K562 (cell line): ENCODE data around the gene GNA15. TPM values are rescaled to one million over a fixed set of nuclear protein-coding genes. Genes with fewer than 3 reads are reported as not detected.

Experiments
- CC2D1A ChIP-seq: fragments of 450-650 bp; IDR thresholded peaks from 2 replicates; pipeline ENCODE4 v1.6.1; 2017; ENCODE audit warnings: mild to moderate bottlenecking
- HNRNPH1 ChIP-seq: fragments of 200-400 bp; formaldehyde crosslinking; optimal IDR thresholded peaks from 2 replicates; pipeline ENCODE3; 2017; ENCODE audit warnings: low read depth, mild to moderate bottlenecking, low read length, moderate library complexity
- SNIP1 ChIP-seq: fragments of 450-650 bp; IDR thresholded peaks from 2 replicates; pipeline ENCODE4 v1.7.1; 2017; ENCODE audit warnings: low read depth, mild to moderate bottlenecking
- polyA plus RNA-seq, 8 experiments: library from polyadenylated mRNA; depleted of rRNA in 4 of 8; stranded (reverse) in 5 of 8; unstranded in 3 of 8; fragments of >200 nt; fragmentation: Nextera tagmentation in 2 of 8; fragmentation: Illumina TruSeq in 1 of 8; extraction: Ambion mirVana in 2 of 8; extraction: Trizol in 1 of 8; gene quantifications; 2 replicates each; pipeline versions ENCODE4 v1.2.1 to v1.2.3, GENCODE V29; 2011 to 2014; ENCODE audit warnings: inconsistent platforms in 1 of 8, missing spikeins in 1 of 8
- total RNA-seq, 7 experiments: library from RNA; depleted of rRNA in 6 of 7; stranded (reverse); fragments of >200 nt in 6 of 7; fragmentation: Illumina TruSeq in 2 of 7; extraction: Trizol in 2 of 7; gene quantifications; 2 replicates each; pipeline versions ENCODE4 v1.2.1 to v1.2.3, GENCODE V29; 2011 to 2021; ENCODE audit warnings: low replicate concordance in 1 of 7
- TF ChIP-seq, protein P1 (sequence below), 2 experiments: fragments of 450-650 bp in 1 of 2; sonication (generic) in 1 of 2; formaldehyde crosslinking in 1 of 2; IDR thresholded peaks; 2 replicates each; pipeline versions ENCODE4 v1.7.1 to v1.9.0; 2016 to 2022; ENCODE audit warnings: inconsistent platforms in 1 of 2, mild to moderate bottlenecking in 1 of 2, missing genetic modification reagents in 1 of 2
- TF ChIP-seq, protein P2 (sequence below): fragments of 450-650 bp; IDR thresholded peaks from 2 replicates; pipeline ENCODE4 v1.6.1; 2017; ENCODE audit warnings: antibody characterized with exemption, mild to moderate bottlenecking
- TF ChIP-seq, protein P3 (sequence below): fragments of 450-650 bp; IDR thresholded peaks from 2 replicates; pipeline ENCODE4 v1.6.1; 2018; ENCODE audit not compliant: partially characterized antibody

The GNA15 gene
- total and polyA plus RNA-seq, 9 of the 15 experiments (the other 6 are each of a cell fraction or from before 2014, with no cell fraction given) = 0.03 to 0.24 (median 0.11) TPM; not detected in 1

DNA sequence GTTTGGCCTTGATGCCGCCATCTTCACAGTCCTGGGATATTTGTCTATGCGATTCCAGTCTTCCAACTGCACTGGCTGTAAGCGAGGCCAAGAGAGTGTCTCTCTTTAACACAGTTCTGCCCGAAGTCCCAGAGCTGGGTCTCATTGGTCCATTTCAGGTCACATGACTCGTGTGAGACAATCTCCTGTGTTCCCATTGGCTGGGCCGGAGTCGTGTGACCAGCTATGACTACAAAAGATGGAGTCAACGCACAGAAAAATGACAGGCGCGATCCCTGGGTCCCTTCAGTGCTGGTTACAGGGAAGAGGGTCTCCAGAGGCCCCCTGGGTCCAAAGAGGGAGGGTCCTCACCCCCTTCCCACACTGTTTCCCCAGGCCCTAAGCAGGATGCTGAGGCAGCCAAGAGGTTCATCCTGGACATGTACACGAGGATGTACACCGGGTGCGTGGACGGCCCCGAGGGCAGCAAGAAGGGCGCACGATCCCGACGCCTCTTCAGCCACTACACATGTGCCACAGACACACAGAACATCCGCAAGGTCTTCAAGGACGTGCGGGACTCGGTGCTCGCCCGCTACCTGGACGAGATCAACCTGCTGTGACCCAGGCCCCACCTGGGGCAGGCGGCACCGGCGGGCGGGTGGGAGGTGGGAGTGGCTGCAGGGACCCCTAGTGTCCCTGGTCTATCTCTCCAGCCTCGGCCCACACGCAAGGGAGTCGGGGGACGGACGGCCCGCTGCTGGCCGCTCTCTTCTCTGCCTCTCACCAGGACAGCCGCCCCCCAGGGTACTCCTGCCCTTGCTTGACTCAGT, 26.8 kb downstream of the GNA15 start (continued):
- TF ChIP-seq, protein P1, sequence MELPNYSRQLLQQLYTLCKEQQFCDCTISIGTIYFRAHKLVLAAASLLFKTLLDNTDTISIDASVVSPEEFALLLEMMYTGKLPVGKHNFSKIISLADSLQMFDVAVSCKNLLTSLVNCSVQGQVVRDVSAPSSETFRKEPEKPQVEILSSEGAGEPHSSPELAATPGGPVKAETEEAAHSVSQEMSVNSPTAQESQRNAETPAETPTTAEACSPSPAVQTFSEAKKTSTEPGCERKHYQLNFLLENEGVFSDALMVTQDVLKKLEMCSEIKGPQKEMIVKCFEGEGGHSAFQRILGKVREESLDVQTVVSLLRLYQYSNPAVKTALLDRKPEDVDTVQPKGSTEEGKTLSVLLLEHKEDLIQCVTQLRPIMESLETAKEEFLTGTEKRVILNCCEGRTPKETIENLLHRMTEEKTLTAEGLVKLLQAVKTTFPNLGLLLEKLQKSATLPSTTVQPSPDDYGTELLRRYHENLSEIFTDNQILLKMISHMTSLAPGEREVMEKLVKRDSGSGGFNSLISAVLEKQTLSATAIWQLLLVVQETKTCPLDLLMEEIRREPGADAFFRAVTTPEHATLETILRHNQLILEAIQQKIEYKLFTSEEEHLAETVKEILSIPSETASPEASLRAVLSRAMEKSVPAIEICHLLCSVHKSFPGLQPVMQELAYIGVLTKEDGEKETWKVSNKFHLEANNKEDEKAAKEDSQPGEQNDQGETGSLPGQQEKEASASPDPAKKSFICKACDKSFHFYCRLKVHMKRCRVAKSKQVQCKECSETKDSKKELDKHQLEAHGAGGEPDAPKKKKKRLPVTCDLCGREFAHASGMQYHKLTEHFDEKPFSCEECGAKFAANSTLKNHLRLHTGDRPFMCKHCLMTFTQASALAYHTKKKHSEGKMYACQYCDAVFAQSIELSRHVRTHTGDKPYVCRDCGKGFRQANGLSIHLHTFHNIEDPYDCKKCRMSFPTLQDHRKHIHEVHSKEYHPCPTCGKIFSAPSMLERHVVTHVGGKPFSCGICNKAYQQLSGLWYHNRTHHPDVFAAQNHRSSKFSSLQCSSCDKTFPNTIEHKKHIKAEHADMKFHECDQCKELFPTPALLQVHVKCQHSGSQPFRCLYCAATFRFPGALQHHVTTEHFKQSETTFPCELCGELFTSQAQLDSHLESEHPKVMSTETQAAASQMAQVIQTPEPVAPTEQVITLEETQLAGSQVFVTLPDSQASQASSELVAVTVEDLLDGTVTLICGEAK (IDR thresholded peaks at IDR 0.05) = no peak
- TF ChIP-seq, protein P1 (CRISPR knock-in tag; IDR thresholded peaks at IDR 0.05) = no peak
- no peak for TF ChIP-seq SNIP1
- TF ChIP-seq, protein P2, sequence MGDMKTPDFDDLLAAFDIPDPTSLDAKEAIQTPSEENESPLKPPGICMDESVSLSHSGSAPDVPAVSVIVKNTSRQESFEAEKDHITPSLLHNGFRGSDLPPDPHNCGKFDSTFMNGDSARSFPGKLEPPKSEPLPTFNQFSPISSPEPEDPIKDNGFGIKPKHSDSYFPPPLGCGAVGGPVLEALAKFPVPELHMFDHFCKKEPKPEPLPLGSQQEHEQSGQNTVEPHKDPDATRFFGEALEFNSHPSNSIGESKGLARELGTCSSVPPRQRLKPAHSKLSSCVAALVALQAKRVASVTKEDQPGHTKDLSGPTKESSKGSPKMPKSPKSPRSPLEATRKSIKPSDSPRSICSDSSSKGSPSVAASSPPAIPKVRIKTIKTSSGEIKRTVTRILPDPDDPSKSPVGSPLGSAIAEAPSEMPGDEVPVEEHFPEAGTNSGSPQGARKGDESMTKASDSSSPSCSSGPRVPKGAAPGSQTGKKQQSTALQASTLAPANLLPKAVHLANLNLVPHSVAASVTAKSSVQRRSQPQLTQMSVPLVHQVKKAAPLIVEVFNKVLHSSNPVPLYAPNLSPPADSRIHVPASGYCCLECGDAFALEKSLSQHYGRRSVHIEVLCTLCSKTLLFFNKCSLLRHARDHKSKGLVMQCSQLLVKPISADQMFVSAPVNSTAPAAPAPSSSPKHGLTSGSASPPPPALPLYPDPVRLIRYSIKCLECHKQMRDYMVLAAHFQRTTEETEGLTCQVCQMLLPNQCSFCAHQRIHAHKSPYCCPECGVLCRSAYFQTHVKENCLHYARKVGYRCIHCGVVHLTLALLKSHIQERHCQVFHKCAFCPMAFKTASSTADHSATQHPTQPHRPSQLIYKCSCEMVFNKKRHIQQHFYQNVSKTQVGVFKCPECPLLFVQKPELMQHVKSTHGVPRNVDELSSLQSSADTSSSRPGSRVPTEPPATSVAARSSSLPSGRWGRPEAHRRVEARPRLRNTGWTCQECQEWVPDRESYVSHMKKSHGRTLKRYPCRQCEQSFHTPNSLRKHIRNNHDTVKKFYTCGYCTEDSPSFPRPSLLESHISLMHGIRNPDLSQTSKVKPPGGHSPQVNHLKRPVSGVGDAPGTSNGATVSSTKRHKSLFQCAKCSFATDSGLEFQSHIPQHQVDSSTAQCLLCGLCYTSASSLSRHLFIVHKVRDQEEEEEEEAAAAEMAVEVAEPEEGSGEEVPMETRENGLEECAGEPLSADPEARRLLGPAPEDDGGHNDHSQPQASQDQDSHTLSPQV = no peak
- TF ChIP-seq, protein P3, sequence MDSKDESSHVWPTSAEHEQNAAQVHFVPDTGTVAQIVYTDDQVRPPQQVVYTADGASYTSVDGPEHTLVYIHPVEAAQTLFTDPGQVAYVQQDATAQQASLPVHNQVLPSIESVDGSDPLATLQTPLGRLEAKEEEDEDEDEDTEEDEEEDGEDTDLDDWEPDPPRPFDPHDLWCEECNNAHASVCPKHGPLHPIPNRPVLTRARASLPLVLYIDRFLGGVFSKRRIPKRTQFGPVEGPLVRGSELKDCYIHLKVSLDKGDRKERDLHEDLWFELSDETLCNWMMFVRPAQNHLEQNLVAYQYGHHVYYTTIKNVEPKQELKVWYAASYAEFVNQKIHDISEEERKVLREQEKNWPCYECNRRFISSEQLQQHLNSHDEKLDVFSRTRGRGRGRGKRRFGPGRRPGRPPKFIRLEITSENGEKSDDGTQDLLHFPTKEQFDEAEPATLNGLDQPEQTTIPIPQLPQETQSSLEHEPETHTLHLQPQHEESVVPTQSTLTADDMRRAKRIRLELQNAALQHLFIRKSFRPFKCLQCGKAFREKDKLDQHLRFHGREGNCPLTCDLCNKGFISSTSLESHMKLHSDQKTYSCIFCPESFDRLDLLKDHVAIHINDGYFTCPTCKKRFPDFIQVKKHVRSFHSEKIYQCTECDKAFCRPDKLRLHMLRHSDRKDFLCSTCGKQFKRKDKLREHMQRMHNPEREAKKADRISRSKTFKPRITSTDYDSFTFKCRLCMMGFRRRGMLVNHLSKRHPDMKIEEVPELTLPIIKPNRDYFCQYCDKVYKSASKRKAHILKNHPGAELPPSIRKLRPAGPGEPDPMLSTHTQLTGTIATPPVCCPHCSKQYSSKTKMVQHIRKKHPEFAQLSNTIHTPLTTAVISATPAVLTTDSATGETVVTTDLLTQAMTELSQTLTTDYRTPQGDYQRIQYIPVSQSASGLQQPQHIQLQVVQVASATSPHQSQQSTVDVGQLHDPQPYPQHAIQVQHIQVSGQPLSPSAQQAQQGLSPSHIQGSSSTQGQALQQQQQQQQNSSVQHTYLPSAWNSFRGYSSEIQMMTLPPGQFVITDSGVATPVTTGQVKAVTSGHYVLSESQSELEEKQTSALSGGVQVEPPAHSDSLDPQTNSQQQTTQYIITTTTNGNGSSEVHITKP = no peak
- no peak for TF ChIP-seq HNRNPH1
- TF ChIP-seq CC2D1A = no peak
